Neutrophil (primary cell): ENCODE results near the gene TOP2A.

Experiments used
- H3K27ac ChIP-seq: fragments of 200-600 bp; sonication (generic); 2 replicates; pipeline ENCODE4 v1.5.1; 2016; ENCODE audit warnings: mild to moderate bottlenecking, moderate library complexity
- H3K27me3 ChIP-seq: fragments of 200-600 bp; sonication (generic); 2 replicates; pipeline ENCODE4 v1.6.0; 2016; ENCODE audit warnings: mild to moderate bottlenecking
- H3K36me3 ChIP-seq: fragments of 200-600 bp; sonication (generic); 2 replicates; pipeline ENCODE4 v1.5.1; 2017
- H3K4me1 ChIP-seq, 2 experiments: fragments of 200-600 bp in 1 of 2; sonication (generic) in 1 of 2; 1 replicate in 1 of 2; 2 replicates in 1 of 2; pipeline versions ENCODE4 v1.5.1 to v1.6.1; 2013 to 2016; ENCODE audit warnings: low read depth in 1 of 2, low read length in 1 of 2, mild to moderate bottlenecking in 1 of 2, moderate library complexity in 1 of 2; ENCODE audit not compliant: control insufficient read depth in 1 of 2, insufficient read depth in 1 of 2
- H3K4me3 ChIP-seq, 2 experiments: fragments of 200-600 bp in 1 of 2; sonication (generic) in 1 of 2; 1 replicate in 1 of 2; 2 replicates in 1 of 2; pipeline ENCODE4 v1.5.1; 2013 to 2016; ENCODE audit warnings: low read depth in 1 of 2, low read length in 1 of 2, mild to moderate bottlenecking in 1 of 2, moderate library complexity in 1 of 2
- H3K9me3 ChIP-seq: fragments of 200-600 bp; sonication (generic); 2 replicates; pipeline ENCODE4 v1.5.1; 2016
- CTCF ChIP-seq: fragments of 200-600 bp; sonication (generic); IDR thresholded peaks from 2 replicates; pipeline ENCODE4 v1.5.1; 2016; ENCODE audit warnings: antibody characterized with exemption

Gene TOP2A

GRCh38 chr17:40364121-40364861 is 53.4 kb downstream of the TOP2A start, which contains the start of gene GJD3:
Gene GJD3, minus strand, starts transcription at chr17:40364737. Its CDS starts 922 bp downstream, at chr17:40363815.
- H3K27ac ChIP-seq, result no peak within 1 kb of the TSS
- no peak for TF ChIP-seq CTCF
- no peaks in the 10 kb centered on the region for H3K36me3 ChIP-seq
- peaks cover 74% of the 10 kb centered on the region for H3K27me3 ChIP-seq
- no peak within 1 kb of the TSS for H3K4me3 ChIP-seq
- H3K9me3 ChIP-seq, result no peaks in the 10 kb centered on the region
- H3K4me1 ChIP-seq, result peaks cover 8 to 16% of the 10 kb centered on the region in 2 experiments

DNA sequence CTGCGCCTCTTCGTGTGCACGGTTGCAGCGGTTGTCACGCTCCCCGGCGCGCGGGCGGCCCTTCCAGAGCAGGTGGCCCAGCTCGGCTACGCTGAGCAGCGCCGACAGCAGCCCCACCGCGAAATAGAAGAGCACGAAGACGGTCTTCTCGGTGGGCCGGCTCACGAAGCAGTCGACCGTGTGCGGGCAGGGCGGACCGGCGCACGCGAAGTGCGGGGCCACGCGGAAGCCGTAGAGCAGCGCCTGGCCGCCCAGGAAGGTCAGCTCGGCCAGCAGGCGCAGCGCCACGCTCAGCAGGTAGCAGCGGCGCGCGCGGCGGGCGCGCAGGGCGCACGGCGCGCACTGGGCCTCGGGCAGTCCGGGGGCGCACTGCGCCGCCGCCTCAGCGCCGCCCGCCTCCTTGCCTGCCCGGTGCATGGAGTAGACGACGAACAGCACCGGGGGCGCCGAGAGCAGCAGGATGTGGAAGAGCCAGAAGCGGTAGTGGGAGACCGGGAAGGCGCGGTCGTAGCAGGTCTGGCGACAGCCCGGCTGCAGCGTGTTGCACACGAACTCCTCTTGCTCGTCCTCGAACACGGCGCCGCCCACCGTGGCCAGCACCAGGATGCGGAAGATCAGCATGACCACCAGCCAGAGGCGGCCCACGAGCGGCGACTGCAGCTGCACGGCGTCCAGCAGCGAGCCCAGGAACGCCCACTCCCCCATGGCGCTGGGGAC is 54.4 kb downstream of the TOP2A start:
- Histone ChIP-seq H3K27ac (no peak overlapping the region), H3K4me1 (peaks cover 15 to 25% of the 10 kb centered on the region in 2 experiments), H3K27me3 (peaks cover 76% of the 10 kb centered on the region), H3K9me3 (no peaks in the 10 kb centered on the region), H3K36me3 (no peaks in the 10 kb centered on the region), H3K4me3 (peak overlapping the region; percentile 43 to 55)
- no peak for TF ChIP-seq CTCF

DNA sequence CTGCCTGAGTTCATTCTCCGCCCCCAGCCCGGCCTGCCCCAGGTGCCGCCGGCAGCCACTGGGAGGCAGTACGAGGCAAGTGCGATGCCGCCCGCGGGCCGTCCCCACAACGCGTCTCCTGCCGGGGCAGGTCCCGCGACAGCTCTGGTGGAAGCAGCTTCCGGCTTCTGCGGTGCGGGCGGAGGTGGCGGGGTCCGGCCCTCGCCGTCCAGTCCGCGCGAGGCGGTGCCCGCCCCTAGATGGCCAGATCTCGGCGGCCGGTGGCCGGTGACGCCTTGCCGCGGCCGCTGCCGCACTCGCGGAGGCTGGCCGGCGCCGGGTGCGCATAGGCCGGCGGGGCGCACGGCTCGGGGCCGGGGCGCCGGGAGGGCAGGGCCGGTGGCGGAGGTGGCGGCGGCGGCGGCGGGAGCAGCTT is 55.0 kb downstream of the TOP2A start:
- Histone ChIP-seq H3K27me3 (peaks cover 76% of the 10 kb centered on the region), H3K4me1 (peaks cover 15 to 25% of the 10 kb centered on the region in 2 experiments), H3K4me3 (peak overlapping the region; percentile 43 to 55), H3K9me3 (no peaks in the 10 kb centered on the region), H3K36me3 (no peaks in the 10 kb centered on the region), H3K27ac (no peak overlapping the region)
- peak; percentile 46 for TF ChIP-seq CTCF

DNA sequence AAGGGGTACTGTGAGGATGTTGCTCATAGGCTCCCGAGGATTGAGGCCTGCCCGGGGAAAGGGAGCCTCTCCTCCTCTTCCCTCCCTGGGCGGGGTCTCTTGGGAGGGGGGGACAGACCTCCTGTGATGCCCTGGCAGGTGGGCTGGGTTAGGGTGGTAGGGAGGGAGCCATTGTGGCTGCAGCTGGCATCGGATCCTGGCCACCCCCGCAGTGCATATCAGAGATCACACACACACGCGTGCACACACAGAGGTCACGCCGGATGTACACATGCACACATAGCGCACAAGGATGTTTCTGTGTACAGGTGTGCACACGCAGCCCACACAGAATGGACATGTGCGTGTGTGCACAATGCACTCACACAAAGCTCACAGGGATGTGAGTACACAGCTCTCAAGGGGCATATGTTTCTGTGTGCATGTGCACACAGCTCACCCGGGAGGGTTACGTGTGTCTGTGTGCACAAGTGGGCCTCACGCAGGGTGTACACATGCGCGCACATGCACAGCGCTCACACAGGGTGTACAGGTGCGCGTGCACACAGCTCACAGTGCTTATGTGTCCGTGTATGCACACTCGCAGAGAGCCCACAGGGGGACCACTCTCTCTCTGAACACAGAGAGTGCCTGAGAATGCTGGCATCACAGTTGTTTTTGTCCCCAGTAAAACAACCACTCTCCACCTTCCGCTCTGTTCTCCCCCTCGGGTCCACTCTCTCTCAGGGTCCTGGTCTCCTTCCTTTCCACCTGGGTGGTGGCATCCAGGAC is 55.6 kb downstream of the TOP2A start:
- Histone ChIP-seq H3K9me3 (no peaks in the 10 kb centered on the region), H3K27me3 (peaks cover 73% of the 10 kb centered on the region), H3K4me1 (peaks cover 15 to 25% of the 10 kb centered on the region in 2 experiments), H3K27ac (no peak overlapping the region), H3K4me3 (peak overlapping the region; percentile 37 to 55), H3K36me3 (peaks cover 6% of the 10 kb centered on the region)
- no peak for TF ChIP-seq CTCF

DNA sequence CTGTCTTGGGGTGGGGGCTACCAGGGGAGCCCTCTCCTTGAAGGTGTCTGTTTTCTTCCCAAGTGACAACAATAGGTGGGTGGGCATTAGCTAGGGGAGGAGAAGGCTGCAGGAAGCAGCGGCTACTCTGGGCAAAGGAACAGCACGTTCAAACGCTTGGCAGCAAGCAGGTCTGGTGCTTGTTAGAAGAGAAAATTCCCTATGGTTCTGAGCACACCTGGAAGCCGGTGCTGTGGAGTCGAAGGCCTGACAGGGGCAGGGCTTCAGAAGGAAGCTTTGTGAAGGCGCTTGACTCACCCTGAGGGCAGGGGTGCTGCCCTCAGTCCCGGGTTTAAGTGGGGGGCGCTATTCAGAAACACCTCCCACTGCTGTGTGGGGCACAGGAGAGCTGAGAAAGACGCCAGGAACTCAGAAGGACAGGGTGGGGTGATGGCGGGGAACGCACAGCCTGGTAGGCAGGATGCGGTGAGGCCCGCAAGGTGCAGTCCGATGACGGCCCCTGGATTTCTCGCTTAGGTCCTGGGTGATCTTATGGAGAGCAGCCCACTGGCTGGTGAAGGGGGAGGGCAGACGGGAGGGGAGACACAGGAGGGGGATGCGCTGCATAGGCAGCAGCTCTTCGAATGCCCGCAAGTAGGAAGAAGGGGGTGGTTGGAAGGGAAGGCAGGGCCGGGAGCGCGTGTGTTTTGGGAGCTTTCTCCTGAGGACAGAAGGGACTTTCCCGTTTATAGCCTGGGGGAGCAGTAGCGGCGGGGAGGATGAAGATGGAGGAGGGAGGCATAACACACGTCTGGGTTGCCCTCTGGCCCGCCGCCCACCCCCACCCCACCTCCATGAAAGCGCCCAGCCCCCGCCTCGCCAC is 56.4 kb downstream of the TOP2A start:
- Histone ChIP-seq H3K36me3 (peaks cover 14% of the 10 kb centered on the region), H3K27ac (no peak overlapping the region), H3K4me1 (peaks cover 15 to 25% of the 10 kb centered on the region in 2 experiments), H3K9me3 (no peaks in the 10 kb centered on the region), H3K4me3 (no peak overlapping the region), H3K27me3 (peaks cover 67% of the 10 kb centered on the region)
- TF ChIP-seq CTCF, result no peak
